Astrocyte (in vitro differentiated cells and primary cell): ENCODE data around the gene FBXO44. TPM values are rescaled to one million over a fixed set of nuclear protein-coding genes. Genes with fewer than 3 reads are reported as not detected.

Experiments
- DNase-seq: peaks from one replicate; pipeline ENCODE4 v3.0.0-alpha.2; 2010; ENCODE audit warnings: low read depth
- FAIRE-seq: peaks from 2 replicates; lab custom pipeline; 2011; peaks lifted over from hg19 to GRCh38; lab: Jason Lieb, UNC
- H2AFZ ChIP-seq: 2 replicates; pipeline ENCODE4 v1.6.0; 2012; ENCODE audit warnings: low read depth, low read length, inconsistent platforms
- H3K27ac ChIP-seq: 2 replicates; pipeline ENCODE4 v1.5.1; 2011; ENCODE audit warnings: low read depth, low read length, inconsistent platforms
- H3K27me3 ChIP-seq: 2 replicates; pipeline ENCODE4 v1.6.0; 2011; ENCODE audit warnings: low read length, inconsistent platforms; ENCODE audit not compliant: insufficient read depth
- H3K36me3 ChIP-seq: 2 replicates; pipeline ENCODE4 v1.5.1; 2011; ENCODE audit warnings: low read length, inconsistent platforms; ENCODE audit not compliant: insufficient read depth
- H3K4me1 ChIP-seq: 2 replicates; pipeline ENCODE4 v1.5.1; 2011; ENCODE audit warnings: low read length, inconsistent platforms; ENCODE audit not compliant: insufficient read depth
- H3K4me2 ChIP-seq: 2 replicates; pipeline ENCODE4 v1.6.0; 2012; ENCODE audit warnings: low read length, inconsistent platforms
- H3K4me3 ChIP-seq: 2 replicates; pipeline ENCODE4 v1.5.1; 2011; ENCODE audit warnings: low read depth, mild to moderate bottlenecking, low read length, inconsistent platforms; ENCODE audit not compliant: insufficient read depth
- H3K79me2 ChIP-seq: 2 replicates; pipeline ENCODE4 v1.6.0; 2012; ENCODE audit warnings: mild to moderate bottlenecking, low read length, inconsistent platforms; ENCODE audit not compliant: insufficient read depth
- H3K9ac ChIP-seq: 2 replicates; pipeline ENCODE4 v1.6.0; 2012; ENCODE audit warnings: mild to moderate bottlenecking, low read length, inconsistent platforms
- H3K9me3 ChIP-seq: 2 replicates; pipeline ENCODE4 v1.5.1; 2012; ENCODE audit warnings: low read depth, mild to moderate bottlenecking, low read length, inconsistent platforms; ENCODE audit not compliant: insufficient read depth
- H4K20me1 ChIP-seq: 2 replicates; pipeline ENCODE4 v1.6.0; 2012; ENCODE audit warnings: low read length, inconsistent platforms; ENCODE audit not compliant: insufficient read depth
- H3K27ac Mint-ChIP-seq: one replicate; pipeline ENCODE4 v1.8.0; 2021; ENCODE audit warnings: mild to moderate bottlenecking, mixed read lengths; ENCODE audit not compliant: unreplicated experiment
- H3K27me3 Mint-ChIP-seq: one replicate; pipeline ENCODE4 v1.8.0; 2021; ENCODE audit warnings: low read depth, mixed read lengths; ENCODE audit not compliant: unreplicated experiment
- H3K36me3 Mint-ChIP-seq: one replicate; pipeline ENCODE4 v1.8.0; 2021; ENCODE audit warnings: low read depth, mixed read lengths; ENCODE audit not compliant: unreplicated experiment
- H3K4me1 Mint-ChIP-seq: one replicate; pipeline ENCODE4 v1.8.0; 2021; ENCODE audit warnings: low read depth, mixed read lengths; ENCODE audit not compliant: unreplicated experiment
- H3K4me3 Mint-ChIP-seq: one replicate; pipeline ENCODE4 v1.8.0; 2021; ENCODE audit warnings: mild to moderate bottlenecking, moderate library complexity, mixed read lengths; ENCODE audit not compliant: unreplicated experiment
- H3K9me3 Mint-ChIP-seq: one replicate; pipeline ENCODE4 v1.8.0; 2021; ENCODE audit warnings: mild to moderate bottlenecking, mixed read lengths; ENCODE audit not compliant: unreplicated experiment
- CTCF ChIP-seq: IDR thresholded peaks from 2 replicates; pipeline ENCODE4 v1.5.1; 2011; ENCODE audit warnings: low read depth, mild to moderate bottlenecking, inconsistent platforms, low read length, moderate library complexity; ENCODE audit not compliant: insufficient read depth
- EZH2 ChIP-seq: IDR thresholded peaks from 2 replicates; pipeline ENCODE4 v1.6.1; 2012; ENCODE audit warnings: mild to moderate bottlenecking, low read length, inconsistent platforms; ENCODE audit not compliant: insufficient read depth
- total RNA-seq: library from RNA; stranded (reverse); gene quantifications from 2 replicates; pipeline ENCODE4 v1.2.1, GENCODE V29; 2021

Gene FBXO44
- total RNA-seq, 1 donor from 2014 or later = 31.6 TPM

- Histone ChIP-seq H3K27me3 (no peaks in the 10 kb centered on the region), H3K9me3 (no peaks in the 10 kb centered on the region), H3K79me2 (no peaks in the 10 kb centered on the region), H2AFZ (no peak overlapping the region), H3K9ac (no peak overlapping the region), H3K4me1 (peaks cover 2% of the 10 kb centered on the region), H3K4me3 (no peak overlapping the region), H3K36me3 (peaks cover 2% of the 10 kb centered on the region), H3K4me2 (no peak overlapping the region), H3K27ac (no peak overlapping the region), H4K20me1 (peaks cover 11% of the 10 kb centered on the region)
- FAIRE-seq (no peak), DNase-seq (no peak)
- Mint-ChIP-seq H3K27ac (no peak overlapping the region), H3K9me3 (no peaks in the 10 kb centered on the region), H3K4me3 (no peak overlapping the region), H3K4me1 (no peaks in the 10 kb centered on the region), H3K36me3 (peaks cover 11% of the 10 kb centered on the region), H3K27me3 (peaks cover 2% of the 10 kb centered on the region)
- TF ChIP-seq CTCF (no peak), EZH2 (no peak)
Observed at GRCh38 chr1:11675325-11675724, 20.6 kb downstream of the FBXO44 start.

GRCh38 chr1:11676386-11677103 lies 21.9 kb downstream of the FBXO44 start:
- Histone ChIP-seq H3K4me2 (no peak overlapping the region), H2AFZ (no peak overlapping the region), H3K4me3 (no peak overlapping the region), H4K20me1 (peaks cover 11% of the 10 kb centered on the region), H3K9ac (no peak overlapping the region), H3K36me3 (peaks cover 2% of the 10 kb centered on the region), H3K9me3 (no peaks in the 10 kb centered on the region), H3K79me2 (no peaks in the 10 kb centered on the region), H3K27me3 (no peaks in the 10 kb centered on the region), H3K27ac (no peak overlapping the region), H3K4me1 (peaks cover 5% of the 10 kb centered on the region)
- H3K27me3 Mint-ChIP-seq = peaks cover 2% of the 10 kb centered on the region
- H3K4me1 Mint-ChIP-seq = no peaks in the 10 kb centered on the region
- H3K27ac Mint-ChIP-seq = no peak overlapping the region
- DNase-seq (no peak), FAIRE-seq (no peak)
- H3K36me3 Mint-ChIP-seq = peaks cover 11% of the 10 kb centered on the region
- no peak overlapping the region for H3K4me3 Mint-ChIP-seq
- no peaks in the 10 kb centered on the region for H3K9me3 Mint-ChIP-seq
- TF ChIP-seq EZH2 = no peak
- no peak for TF ChIP-seq CTCF

- Mint-ChIP-seq H3K27ac (no peak overlapping the region), H3K4me3 (no peak overlapping the region), H3K27me3 (peaks cover 5% of the 10 kb centered on the region), H3K9me3 (no peaks in the 10 kb centered on the region), H3K36me3 (peaks cover 9% of the 10 kb centered on the region), H3K4me1 (peaks cover 2% of the 10 kb centered on the region)
- no peak for FAIRE-seq
- peaks cover 11% of the 10 kb centered on the region for H3K4me1 ChIP-seq
- H4K20me1 ChIP-seq = peaks cover 11% of the 10 kb centered on the region
- no peak for DNase-seq
- H2AFZ ChIP-seq = no peak overlapping the region
- no peak overlapping the region for H3K9ac ChIP-seq
- no peaks in the 10 kb centered on the region for H3K27me3 ChIP-seq
- H3K27ac ChIP-seq = no peak overlapping the region
- H3K79me2 ChIP-seq = no peaks in the 10 kb centered on the region
- no peak overlapping the region for H3K4me2 ChIP-seq
- H3K4me3 ChIP-seq = no peak overlapping the region
- TF ChIP-seq EZH2 (no peak), CTCF (no peak)
- H3K36me3 ChIP-seq = peaks cover 2% of the 10 kb centered on the region
- H3K9me3 ChIP-seq = no peaks in the 10 kb centered on the region
Observed at GRCh38 chr1:11678442-11678841, 23.8 kb downstream of the FBXO44 start.
